ENCODE results near the gene KSR1.

- TF ChIP-seq, protein P1, sequence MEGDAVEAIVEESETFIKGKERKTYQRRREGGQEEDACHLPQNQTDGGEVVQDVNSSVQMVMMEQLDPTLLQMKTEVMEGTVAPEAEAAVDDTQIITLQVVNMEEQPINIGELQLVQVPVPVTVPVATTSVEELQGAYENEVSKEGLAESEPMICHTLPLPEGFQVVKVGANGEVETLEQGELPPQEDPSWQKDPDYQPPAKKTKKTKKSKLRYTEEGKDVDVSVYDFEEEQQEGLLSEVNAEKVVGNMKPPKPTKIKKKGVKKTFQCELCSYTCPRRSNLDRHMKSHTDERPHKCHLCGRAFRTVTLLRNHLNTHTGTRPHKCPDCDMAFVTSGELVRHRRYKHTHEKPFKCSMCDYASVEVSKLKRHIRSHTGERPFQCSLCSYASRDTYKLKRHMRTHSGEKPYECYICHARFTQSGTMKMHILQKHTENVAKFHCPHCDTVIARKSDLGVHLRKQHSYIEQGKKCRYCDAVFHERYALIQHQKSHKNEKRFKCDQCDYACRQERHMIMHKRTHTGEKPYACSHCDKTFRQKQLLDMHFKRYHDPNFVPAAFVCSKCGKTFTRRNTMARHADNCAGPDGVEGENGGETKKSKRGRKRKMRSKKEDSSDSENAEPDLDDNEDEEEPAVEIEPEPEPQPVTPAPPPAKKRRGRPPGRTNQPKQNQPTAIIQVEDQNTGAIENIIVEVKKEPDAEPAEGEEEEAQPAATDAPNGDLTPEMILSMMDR (IDR thresholded peaks at IDR 0.05): no peak
- no peak for TF ChIP-seq POLR2A (IDR thresholded peaks at IDR 0.05)
Measured at GRCh38 chr17:27504188-27504995, 48.1 kb downstream of the KSR1 start.

All from uterus (tissue), 2 donors.